Brain microvascular endothelial cell (primary cell): Measurements from ENCODE around the gene SNX15.

Experiments used
- DNase-seq: peaks from one replicate; pipeline ENCODE4 v3.0.0-alpha.2; 2020
- H3K27ac ChIP-seq: fragments of 250-450 bp; sonication (Bioruptor Pico); 2 replicates; pipeline ENCODE4 v1.5.1; 2020; ENCODE audit warnings: mild to moderate bottlenecking, moderate library complexity
- H3K27me3 ChIP-seq: fragments of 250-450 bp; sonication (Bioruptor Pico); replicated peaks from 2 replicates; pipeline ENCODE4 v1.5.1; 2020; ENCODE audit warnings: mild to moderate bottlenecking
- H3K36me3 ChIP-seq: fragments of 250-450 bp; sonication (Bioruptor Pico); replicated peaks from 2 replicates; pipeline ENCODE4 v1.5.1; 2020; ENCODE audit warnings: mild to moderate bottlenecking
- H3K4me3 ChIP-seq: 2 replicates; pipeline ENCODE4 v1.5.1; 2011; ENCODE audit warnings: low read depth, mild to moderate bottlenecking, control low read depth, low read length, moderate library complexity
- CTCF ChIP-seq: IDR thresholded peaks from 2 replicates; pipeline ENCODE4 v1.5.1; 2011; ENCODE audit warnings: low read depth, mild to moderate bottlenecking, moderate library complexity, low read length, control low read depth, inconsistent platforms; ENCODE audit errors: missing control alignments
- in situ Hi-C: cut with HindIII; loops from 2 replicates; pipeline ENCODE4 v1.10.0; 2017; ENCODE audit warnings: low sequenced_read_pairs, low pct_ligation_motif_present

Gene SNX15

DNA sequence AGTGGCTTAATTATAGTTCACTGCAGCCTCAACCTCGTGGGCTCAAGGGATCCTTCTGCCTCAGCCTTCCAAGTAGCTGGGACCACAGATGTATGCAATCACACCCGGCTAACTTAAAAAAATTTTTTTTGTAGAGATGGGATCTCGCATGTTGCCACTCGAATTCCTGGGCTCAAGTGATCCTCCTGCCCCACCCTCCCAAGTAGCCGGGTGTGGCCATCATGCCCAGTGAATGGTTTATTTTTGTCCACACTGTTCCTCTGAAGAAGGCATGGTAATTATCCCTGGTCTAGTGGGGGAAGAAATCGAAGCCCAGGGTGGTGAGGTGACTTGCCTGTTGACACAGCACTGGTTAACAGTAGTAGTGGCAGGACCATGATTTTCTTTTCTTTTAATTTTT, 15.7 kb downstream of the SNX15 start:
- no peak overlapping the region for H3K27ac ChIP-seq
- in situ Hi-C loops, result no loop called here
- peaks cover 6% of the 10 kb centered on the region for H3K36me3 ChIP-seq
- H3K27me3 ChIP-seq, result no peaks in the 10 kb centered on the region
- DNase-seq, result no peak
- TF ChIP-seq CTCF, result no peak
- no peak overlapping the region for H3K4me3 ChIP-seq

DNA sequence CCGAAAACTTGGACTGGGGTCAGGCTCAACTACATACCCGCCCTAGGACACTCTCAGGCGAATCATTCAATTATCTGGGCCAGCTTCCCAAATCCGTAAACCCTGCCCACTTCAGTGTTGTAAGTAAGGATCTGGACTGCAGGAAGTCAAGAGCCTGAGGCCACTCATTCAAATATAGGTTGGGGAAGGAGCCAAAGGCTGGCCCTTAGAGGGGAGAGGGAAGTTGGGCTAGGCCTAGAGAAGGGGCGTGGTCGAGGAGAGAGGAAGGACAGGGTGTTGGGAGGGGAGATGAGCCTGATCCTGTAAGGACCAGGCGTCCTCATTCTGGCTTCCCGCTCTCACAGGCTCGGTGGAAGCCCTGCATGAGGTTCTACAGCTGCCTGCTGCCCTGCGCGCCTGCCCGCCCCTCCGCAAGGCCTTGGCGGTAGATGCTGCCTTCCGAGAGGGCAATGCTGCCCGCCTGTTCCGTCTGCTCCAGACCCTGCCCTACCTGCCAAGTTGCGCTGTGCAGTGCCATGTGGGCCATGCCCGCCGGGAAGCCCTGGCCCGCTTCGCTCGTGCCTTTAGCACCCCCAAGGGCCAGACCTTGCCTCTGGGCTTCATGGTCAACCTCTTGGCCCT, 16.8 kb downstream of the SNX15 start:
- no peak for DNase-seq
- TF ChIP-seq CTCF, result no peak
- in situ Hi-C loops, result no loop called here
- Histone ChIP-seq H3K27me3 (no peaks in the 10 kb centered on the region), H3K4me3 (no peak overlapping the region), H3K27ac (no peak overlapping the region), H3K36me3 (peaks cover 3% of the 10 kb centered on the region)

GRCh38 chr11:65045061-65045460, 17.8 kb downstream of the SNX15 start:
- TF ChIP-seq CTCF, result no peak
- Histone ChIP-seq H3K36me3 (peaks cover 3% of the 10 kb centered on the region), H3K27ac (no peak overlapping the region), H3K27me3 (no peaks in the 10 kb centered on the region), H3K4me3 (no peak overlapping the region)
- in situ Hi-C loops, result no loop called here
- DNase-seq, result no peak

- no peak for DNase-seq
- no peaks in the 10 kb centered on the region for H3K27me3 ChIP-seq
- H3K36me3 ChIP-seq, result peaks cover 3% of the 10 kb centered on the region
- in situ Hi-C loops, result no loop called here
- H3K4me3 ChIP-seq, result no peak overlapping the region
- TF ChIP-seq CTCF, result no peak
- H3K27ac ChIP-seq, result no peak overlapping the region
Observed at GRCh38 chr11:65045728-65046127, 18.5 kb downstream of the SNX15 start.

DNA sequence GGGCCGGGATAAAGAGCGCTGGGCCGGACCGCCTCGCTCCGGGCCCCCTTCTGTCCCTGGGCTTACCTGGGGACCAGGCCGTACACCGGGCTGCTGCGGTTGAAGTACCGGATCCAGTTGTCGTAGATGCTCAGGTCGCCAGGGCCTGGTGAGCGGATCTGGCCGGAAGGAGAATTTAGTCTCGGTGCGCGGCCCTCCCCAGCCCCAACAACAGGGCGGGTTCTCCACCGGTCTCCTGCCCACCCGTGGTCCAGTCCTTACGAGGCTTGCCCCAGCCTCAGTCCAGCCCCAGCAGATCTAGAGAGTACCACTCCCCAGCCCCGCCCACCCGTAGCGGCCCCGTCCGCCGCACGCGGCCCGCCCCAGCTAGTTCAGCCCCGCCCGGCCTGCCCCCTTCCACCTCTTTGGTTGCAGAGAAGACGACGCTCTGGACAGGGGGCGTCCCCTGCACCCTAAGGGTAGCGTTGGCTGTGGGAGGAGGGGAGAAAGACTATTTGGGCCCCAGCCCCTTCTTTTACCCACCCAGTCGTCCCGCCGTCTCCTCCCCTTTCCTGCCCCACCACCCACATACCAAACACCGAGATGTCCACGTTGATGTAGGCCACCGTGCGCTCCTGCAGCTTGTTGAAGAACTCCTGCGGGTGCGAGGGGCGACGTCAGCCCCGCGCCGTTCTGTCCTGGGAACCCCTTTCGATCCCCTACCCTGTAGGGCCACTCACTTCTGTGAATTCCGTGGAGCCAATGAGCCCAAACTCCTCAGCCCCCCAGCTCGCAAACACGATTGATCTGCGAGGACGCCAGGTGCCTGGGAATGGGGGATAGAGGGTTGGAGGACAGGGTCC, 20.6 kb downstream of the SNX15 start:
- DNase-seq, result no peak
- in situ Hi-C loops, result no loop called here
- Histone ChIP-seq H3K27me3 (no peaks in the 10 kb centered on the region), H3K27ac (no peak overlapping the region), H3K36me3 (peaks cover 3% of the 10 kb centered on the region), H3K4me3 (peak overlapping the region; percentile 55)
- no peak for TF ChIP-seq CTCF
